A549 treated with ZK216348 at 1 μM for 4 hours (cell line): ENCODE measurements around the gene CRISP3. TPM values are rescaled to one million over a fixed set of nuclear protein-coding genes. Genes with fewer than 3 reads are reported as not detected.

ENCODE experiments used
- total RNA-seq: library from RNA; stranded (reverse); fragments of 200-300 nt; extraction: Qiagen RNA extraction; gene quantifications from 5 replicates; pipeline ENCODE4 v1.2.3, GENCODE V29; 2022; ENCODE audit warnings: low read depth

The CRISP3 gene
- total RNA-seq = not detected in 5 replicates

GRCh38 chr6:49744259-49744658 is at the start of gene CRISP3:
Gene CRISP3, minus strand, starts transcription at chr6:49744388. Its CDS starts 21 bp downstream, at chr6:49744367.

GRCh38 chr6:49787176-49787575 is 43.0 kb upstream of the CRISP3 start, which contains the start of gene PGK2:
Gene PGK2, minus strand, starts transcription at chr6:49787285. Its CDS starts 98 bp downstream, at chr6:49787187.

GRCh38 chr6:49713346-49713745 is 30.8 kb downstream of the CRISP3 start, which contains the start of gene CRISP2:
Gene CRISP2, minus strand, starts transcription at chr6:49713543. Its CDS starts 4,347 bp downstream, at chr6:49709196.

Other genes starting within 250 kb of the CRISP3 start
- gene GLYATL3, start 244.5 kb downstream of the CRISP3 start, total RNA-seq = not detected in 5 replicates
- 12.6 to 16.6 TPM (median 14.4 TPM) in 5 replicates for gene C6orf141, start 193.7 kb downstream of the CRISP3 start, total RNA-seq
- gene RHAG, start 107.5 kb downstream of the CRISP3 start, total RNA-seq = 0.11 TPM in 1 of 5 replicates, not detected in the others
- not detected in 5 replicates for gene CRISP2, start 30.8 kb downstream of the CRISP3 start, total RNA-seq
- not detected in 5 replicates for gene PGK2, start 42.9 kb upstream of the CRISP3 start, total RNA-seq
- gene CRISP1, start 122.1 kb upstream of the CRISP3 start, total RNA-seq = not detected in 5 replicates
- not detected in 5 replicates for gene DEFB114, start 219.8 kb upstream of the CRISP3 start, total RNA-seq
- gene DEFB113, start 225.2 kb upstream of the CRISP3 start, total RNA-seq = not detected in 5 replicates